ENCODE data around the gene GGNBP2.

Gene GGNBP2

GRCh38 chr17:36547776-36548175 lies 3.1 kb downstream of the GGNBP2 start:
- no peak for TF ChIP-seq CTCF (conservative IDR thresholded peaks at IDR 0.05; ENCODE audit: low read depth, low read length)
- H3K27ac ChIP-seq: peak overlapping the region; percentile 65; the same call in 1 of the 2 replicates
- peaks cover 3% of the 10 kb centered on the region for H4K20me1 ChIP-seq (ENCODE audit: insufficient read depth)
- no peak overlapping the region for H3K9ac ChIP-seq
- H3K4me2 ChIP-seq: peak overlapping the region; percentile 97
- H3K36me3 ChIP-seq (ENCODE audit: insufficient read depth): no peaks in the 10 kb centered on the region
- H3K4me1 ChIP-seq (ENCODE audit: low read depth, poor library complexity, severe bottlenecking): peaks cover 54% of the 10 kb centered on the region
- no peak overlapping the region for H2AFZ ChIP-seq (ENCODE audit: low read depth)
- H3K79me2 ChIP-seq (ENCODE audit: insufficient read depth, low read depth): peaks cover 84% of the 10 kb centered on the region
- no peak overlapping the region for H3K4me3 ChIP-seq (IDR thresholded peaks at IDR 0.05; ENCODE audit: insufficient read depth, low read depth, low read length)
- no peaks in the 10 kb centered on the region for H3K27me3 ChIP-seq (ENCODE audit: insufficient read depth, low read depth)

- H3K4me2 ChIP-seq: peak overlapping the region; percentile 16; the same call in 1 of the 2 replicates
Observed at GRCh38 chr17:36550491-36551417, 6.0 kb downstream of the GGNBP2 start.

GRCh38 chr17:36553459-36553858 lies 8.7 kb downstream of the GGNBP2 start:
- Histone ChIP-seq H3K79me2 (ENCODE audit: insufficient read depth, low read depth) (peaks cover 64% of the 10 kb centered on the region), H3K27me3 (ENCODE audit: insufficient read depth, low read depth) (no peaks in the 10 kb centered on the region), H3K4me1 (ENCODE audit: low read depth, poor library complexity, severe bottlenecking) (peaks cover 27% of the 10 kb centered on the region), H3K9ac (no peak overlapping the region), H3K36me3 (ENCODE audit: insufficient read depth) (no peaks in the 10 kb centered on the region), H3K4me3 (IDR thresholded peaks at IDR 0.05; ENCODE audit: insufficient read depth, low read depth, low read length) (no peak overlapping the region), H4K20me1 (ENCODE audit: insufficient read depth) (peaks cover 10% of the 10 kb centered on the region; the same call in 1 of the 2 replicates), H3K4me2 (no peak overlapping the region), H3K27ac (no peak overlapping the region), H2AFZ (ENCODE audit: low read depth) (no peak overlapping the region)
- TF ChIP-seq CTCF (conservative IDR thresholded peaks at IDR 0.05; ENCODE audit: low read depth, low read length): no peak

More at GRCh38 chr17:36550491-36551417, 6.0 kb downstream of the GGNBP2 start:
- H3K36me3 ChIP-seq (ENCODE audit: insufficient read depth): no peaks in the 10 kb centered on the region
- no peak overlapping the region for H2AFZ ChIP-seq (ENCODE audit: low read depth)
- TF ChIP-seq CTCF (conservative IDR thresholded peaks at IDR 0.05; ENCODE audit: low read depth, low read length): no peak
- H4K20me1 ChIP-seq (ENCODE audit: insufficient read depth): peaks cover 10% of the 10 kb centered on the region
- H3K4me1 ChIP-seq (ENCODE audit: low read depth, poor library complexity, severe bottlenecking): peaks cover 41% of the 10 kb centered on the region
- H3K27ac ChIP-seq: no peak overlapping the region
- H3K9ac ChIP-seq: no peak overlapping the region
- H3K4me3 ChIP-seq (IDR thresholded peaks at IDR 0.05; ENCODE audit: insufficient read depth, low read depth, low read length): no peak overlapping the region
- no peaks in the 10 kb centered on the region for H3K27me3 ChIP-seq (ENCODE audit: insufficient read depth, low read depth)
- H3K79me2 ChIP-seq (ENCODE audit: insufficient read depth, low read depth): peaks cover 90% of the 10 kb centered on the region

GRCh38 chr17:36566081-36566480 lies 21.4 kb downstream of the GGNBP2 start:
- no peak overlapping the region for H3K4me3 ChIP-seq (IDR thresholded peaks at IDR 0.05; ENCODE audit: insufficient read depth, low read depth, low read length)
- no peak overlapping the region for H3K9ac ChIP-seq
- no peak overlapping the region for H2AFZ ChIP-seq (ENCODE audit: low read depth)
- H3K4me2 ChIP-seq: no peak overlapping the region
- H4K20me1 ChIP-seq (ENCODE audit: insufficient read depth): no peaks in the 10 kb centered on the region
- TF ChIP-seq CTCF (conservative IDR thresholded peaks at IDR 0.05; ENCODE audit: low read depth, low read length): no peak
- no peaks in the 10 kb centered on the region for H3K4me1 ChIP-seq (ENCODE audit: low read depth, poor library complexity, severe bottlenecking)
- 0 out of 2 replicates have a peak, but pooled peaks cover 5% of the 10 kb centered on the region for H3K79me2 ChIP-seq (ENCODE audit: insufficient read depth, low read depth)
- no peak overlapping the region for H3K27ac ChIP-seq
- no peaks in the 10 kb centered on the region for H3K27me3 ChIP-seq (ENCODE audit: insufficient read depth, low read depth)
- H3K36me3 ChIP-seq (ENCODE audit: insufficient read depth): no peaks in the 10 kb centered on the region; the same call in 1 of the 2 replicates

All from KMS-11 (cell line).